Measurements from ENCODE around the gene UBE2E1. TPM values are rescaled to one million over a fixed set of nuclear protein-coding genes. Genes with fewer than 3 reads are reported as not detected.

The UBE2E1 gene
- total RNA-seq, 4 donors from 2014 or later: 51.1 to 115 (median 85.5) TPM

GRCh38 chr3:23806534-23807423, 1.0 kb downstream of the UBE2E1 start:
- no peak for TF ChIP-seq CTCF (IDR thresholded peaks at IDR 0.05; ENCODE audit: low read depth)

- no peak for TF ChIP-seq CTCF (IDR thresholded peaks at IDR 0.05; ENCODE audit: low read depth)
These were observed 1.8 kb downstream of the UBE2E1 start for GRCh38 chr3:23807424-23808015.

- TF ChIP-seq CTCF (IDR thresholded peaks at IDR 0.05; ENCODE audit: low read depth): no peak
These were observed 2.8 kb downstream of the UBE2E1 start for GRCh38 chr3:23808525-23808924.

- TF ChIP-seq CTCF (IDR thresholded peaks at IDR 0.05; ENCODE audit: low read depth): no peak
These were observed 3.5 kb downstream of the UBE2E1 start for GRCh38 chr3:23809294-23809693.

- no peak for TF ChIP-seq CTCF (IDR thresholded peaks at IDR 0.05; ENCODE audit: low read depth)
These were observed 4.1 kb downstream of the UBE2E1 start for GRCh38 chr3:23809840-23810342.

GRCh38 chr3:23810343-23811184, 4.8 kb downstream of the UBE2E1 start:
- no peak for TF ChIP-seq CTCF (IDR thresholded peaks at IDR 0.05; ENCODE audit: low read depth)

GRCh38 chr3:23811185-23811527, 5.4 kb downstream of the UBE2E1 start:
- TF ChIP-seq CTCF (IDR thresholded peaks at IDR 0.05; ENCODE audit: low read depth): no peak

Data from subcutaneous adipose tissue (tissue), 4 donors.